Right atrium auricular region (tissue), 2 donors: ENCODE results near the gene TMEFF2. TPM values are rescaled to one million over a fixed set of nuclear protein-coding genes. Genes with fewer than 3 reads are reported as not detected.

Experiments
- DNase-seq: peaks from one replicate; pipeline ENCODE4 v3.0.0-alpha.2; 2019; ENCODE audit warnings: low spot score
- H3K27ac ChIP-seq, 2 donors: fragments of 200-600 bp; sonication (generic); 1 replicate in 1 of 2; 2 replicates in 1 of 2; pipeline ENCODE4 v1.5.1; 2016 to 2019
- H3K27me3 ChIP-seq, 2 donors: fragments of 200-600 bp; sonication (generic); one replicate each; pipeline versions ENCODE4 v1.5.1 to v1.6.0; 2017 to 2019
- H3K36me3 ChIP-seq: fragments of 200-600 bp; sonication (generic); one replicate; pipeline ENCODE4 v1.5.1; 2016
- H3K4me1 ChIP-seq, 2 donors: fragments of 200-600 bp; sonication (generic); one replicate each; pipeline versions ENCODE4 v1.5.1 to v1.6.0; 2017 to 2019
- H3K4me3 ChIP-seq, 2 donors: fragments of 200-600 bp; sonication (generic); 1 replicate in 1 of 2; 2 replicates in 1 of 2; pipeline ENCODE4 v1.5.1; 2017 to 2019; ENCODE audit warnings: mild to moderate bottlenecking in 1 of 2, moderate library complexity in 1 of 2
- H3K9me3 ChIP-seq, 2 donors: fragments of 200-600 bp; sonication (generic); one replicate each; pipeline ENCODE4 v1.5.1; 2019
- CTCF ChIP-seq, 2 donors: fragments of 200-600 bp; sonication (generic); IDR thresholded peaks; one replicate each; pipeline ENCODE4 v1.5.1; 2019; ENCODE audit warnings: antibody characterized with exemption in 2 of 2
- total RNA-seq, 2 donors: library from RNA; depleted of rRNA; stranded (reverse); fragments of >200 nt; gene quantifications; one replicate each; pipeline ENCODE4 v1.1.0, GENCODE V29; 2016

Gene TMEFF2
- total RNA-seq, 2 donors from 2014 or later, result 0.56 TPM; not detected in 1

DNA sequence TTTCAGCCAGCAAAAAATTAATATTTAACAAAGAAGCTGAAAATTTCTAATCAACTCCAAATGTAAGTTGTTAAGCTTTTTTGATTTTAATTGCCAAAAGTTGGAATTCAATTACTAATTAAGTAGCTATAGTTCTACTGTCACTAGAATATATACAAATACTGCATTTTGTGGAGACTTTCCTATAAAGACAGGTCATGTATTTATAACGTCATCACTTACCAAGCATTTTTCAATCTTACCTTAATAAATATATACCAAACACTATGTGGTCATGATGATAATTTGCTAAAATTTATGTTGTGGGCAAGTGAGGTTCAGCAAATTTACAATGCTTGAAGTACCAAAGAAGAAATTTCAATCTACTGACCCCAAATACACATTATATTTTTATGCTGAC, 24.2 kb upstream of the TMEFF2 start:
- Histone ChIP-seq H3K27ac (no peak overlapping the region), H3K4me3 (no peak overlapping the region), H3K36me3 (no peaks in the 10 kb centered on the region), H3K27me3 (no peaks in the 10 kb centered on the region), H3K9me3 (no peaks in the 10 kb centered on the region), H3K4me1 (no peaks in the 10 kb centered on the region)
- TF ChIP-seq CTCF (IDR thresholded peaks at IDR 0.05), result no peak
- DNase-seq, result no peak

DNA sequence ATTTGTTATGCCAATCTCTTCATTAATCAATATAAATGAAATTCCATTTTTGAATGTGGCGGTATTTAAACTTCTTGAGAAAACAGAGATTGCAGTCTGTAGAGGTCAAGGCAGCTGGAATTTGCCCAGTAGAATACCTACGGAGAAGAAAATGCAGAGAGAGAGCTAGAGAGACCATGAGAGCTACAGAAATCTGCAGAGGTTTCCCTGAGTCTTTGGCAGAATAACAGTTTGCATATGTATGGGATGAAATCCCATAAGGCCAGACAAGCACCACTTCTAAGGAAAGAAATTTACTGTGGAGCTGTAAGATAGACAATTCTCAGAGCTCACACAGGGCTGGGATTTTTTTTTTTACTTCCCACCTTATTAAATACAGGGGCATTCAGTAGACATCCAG, 23.6 kb upstream of the TMEFF2 start:
- DNase-seq, result no peak
- Histone ChIP-seq H3K36me3 (no peaks in the 10 kb centered on the region), H3K27ac (no peak overlapping the region), H3K9me3 (no peaks in the 10 kb centered on the region), H3K27me3 (no peaks in the 10 kb centered on the region), H3K4me1 (no peaks in the 10 kb centered on the region), H3K4me3 (no peak overlapping the region)
- no peak for TF ChIP-seq CTCF (IDR thresholded peaks at IDR 0.05)

DNA sequence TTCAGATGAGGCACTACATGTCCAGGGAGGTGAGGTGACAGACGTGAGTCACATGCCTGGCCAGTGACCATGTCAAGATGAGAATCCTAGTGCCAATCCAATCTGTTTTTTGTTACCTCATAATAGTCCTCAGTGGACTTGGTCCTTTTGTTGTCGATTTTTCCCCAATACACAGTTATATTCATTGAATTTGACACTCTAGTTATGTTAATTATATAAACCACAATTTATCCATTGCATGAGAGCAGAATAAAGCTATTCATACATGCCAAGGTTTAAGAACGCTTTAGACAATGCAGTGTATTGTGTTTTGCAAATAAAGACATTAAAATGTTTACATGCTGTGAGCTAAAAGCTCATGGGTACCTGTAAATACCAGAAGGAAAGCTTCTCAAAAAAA, 21.6 kb upstream of the TMEFF2 start:
- Histone ChIP-seq H3K4me3 (no peak overlapping the region), H3K36me3 (no peaks in the 10 kb centered on the region), H3K27me3 (no peaks in the 10 kb centered on the region), H3K27ac (no peak overlapping the region), H3K4me1 (no peaks in the 10 kb centered on the region), H3K9me3 (no peaks in the 10 kb centered on the region)
- no peak for DNase-seq
- no peak for TF ChIP-seq CTCF (IDR thresholded peaks at IDR 0.05)

DNA sequence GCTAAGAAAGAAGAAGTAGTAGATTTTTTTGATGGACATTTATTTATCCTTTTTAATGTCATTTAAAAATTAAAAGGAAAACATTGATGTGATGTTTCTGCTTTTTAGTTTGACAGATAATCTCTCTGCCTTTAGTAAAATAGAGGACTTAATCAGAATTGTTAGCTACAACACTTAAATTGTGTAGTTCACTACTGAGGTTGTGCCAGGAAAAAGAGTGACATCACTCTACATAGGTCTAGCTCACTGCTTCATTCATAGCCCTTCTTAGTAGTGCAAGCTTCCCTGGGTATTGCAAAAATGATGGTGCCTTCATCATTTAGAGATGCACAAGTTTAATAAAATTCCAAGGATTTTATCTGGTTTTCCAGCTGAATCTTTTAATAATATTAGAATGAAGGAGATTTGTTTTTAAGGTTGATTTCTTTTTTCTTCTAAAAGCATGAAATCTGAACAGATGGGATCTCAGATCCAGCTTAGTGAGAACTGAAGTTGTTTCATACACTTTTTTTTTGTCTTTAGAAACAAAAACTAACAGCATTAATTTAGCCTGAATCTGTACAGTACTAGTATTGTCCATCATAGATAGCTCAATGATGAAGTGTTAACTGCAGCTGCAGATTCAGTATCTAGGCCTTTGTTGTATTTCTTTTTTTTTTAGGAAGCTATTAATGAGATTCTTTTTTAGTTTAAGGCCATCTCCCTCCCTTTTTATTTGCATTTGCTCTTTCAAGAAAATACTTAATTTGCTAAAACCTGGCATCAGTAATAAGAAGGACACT, 20.6 kb upstream of the TMEFF2 start:
- no peak for TF ChIP-seq CTCF (IDR thresholded peaks at IDR 0.05)
- H3K4me1 ChIP-seq, result no peaks in the 10 kb centered on the region
- H3K9me3 ChIP-seq, result no peaks in the 10 kb centered on the region
- H3K4me3 ChIP-seq, result no peak overlapping the region
- H3K36me3 ChIP-seq, result no peaks in the 10 kb centered on the region
- DNase-seq, result no peak
- H3K27me3 ChIP-seq, result no peaks in the 10 kb centered on the region
- H3K27ac ChIP-seq, result no peak overlapping the region

DNA sequence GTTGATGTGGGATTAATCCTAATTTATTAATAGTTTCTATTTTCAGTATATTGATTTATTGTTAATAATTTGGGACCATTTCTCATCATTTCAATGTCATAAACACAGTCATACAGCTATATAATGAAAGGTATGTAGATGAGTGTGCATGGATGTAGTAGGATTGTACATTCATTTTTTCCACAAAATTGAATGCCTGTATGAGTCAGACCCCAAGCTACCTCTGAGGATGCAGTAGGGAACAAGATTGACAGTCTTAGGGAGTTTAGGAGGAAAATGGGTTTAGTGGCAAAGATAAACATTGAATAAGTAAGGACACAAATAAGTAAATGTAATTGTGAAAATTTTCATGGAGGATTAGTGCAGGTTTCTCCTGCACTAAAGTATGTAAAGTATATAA, 14.1 kb upstream of the TMEFF2 start:
- H3K27me3 ChIP-seq, result no peaks in the 10 kb centered on the region
- DNase-seq, result no peak

More for the DNA sequence above, 14.1 kb upstream of the TMEFF2 start:
- TF ChIP-seq CTCF (IDR thresholded peaks at IDR 0.05), result no peak
- no peaks in the 10 kb centered on the region for H3K4me1 ChIP-seq
- H3K9me3 ChIP-seq, result no peaks in the 10 kb centered on the region
- H3K36me3 ChIP-seq, result no peaks in the 10 kb centered on the region
- H3K4me3 ChIP-seq, result no peak overlapping the region
- no peak overlapping the region for H3K27ac ChIP-seq
